ENCODE measurements around the gene ADGRG3. TPM values are rescaled to one million over a fixed set of nuclear protein-coding genes. Genes with fewer than 3 reads are reported as not detected.
A peak's percentile ranks its signal among the peaks of the same experiment; 100 is the strongest.

ADGRG3 gene
- polyA plus RNA-seq, 4 donors: 0.45 to 8.6 (median 1.1) TPM

DNA sequence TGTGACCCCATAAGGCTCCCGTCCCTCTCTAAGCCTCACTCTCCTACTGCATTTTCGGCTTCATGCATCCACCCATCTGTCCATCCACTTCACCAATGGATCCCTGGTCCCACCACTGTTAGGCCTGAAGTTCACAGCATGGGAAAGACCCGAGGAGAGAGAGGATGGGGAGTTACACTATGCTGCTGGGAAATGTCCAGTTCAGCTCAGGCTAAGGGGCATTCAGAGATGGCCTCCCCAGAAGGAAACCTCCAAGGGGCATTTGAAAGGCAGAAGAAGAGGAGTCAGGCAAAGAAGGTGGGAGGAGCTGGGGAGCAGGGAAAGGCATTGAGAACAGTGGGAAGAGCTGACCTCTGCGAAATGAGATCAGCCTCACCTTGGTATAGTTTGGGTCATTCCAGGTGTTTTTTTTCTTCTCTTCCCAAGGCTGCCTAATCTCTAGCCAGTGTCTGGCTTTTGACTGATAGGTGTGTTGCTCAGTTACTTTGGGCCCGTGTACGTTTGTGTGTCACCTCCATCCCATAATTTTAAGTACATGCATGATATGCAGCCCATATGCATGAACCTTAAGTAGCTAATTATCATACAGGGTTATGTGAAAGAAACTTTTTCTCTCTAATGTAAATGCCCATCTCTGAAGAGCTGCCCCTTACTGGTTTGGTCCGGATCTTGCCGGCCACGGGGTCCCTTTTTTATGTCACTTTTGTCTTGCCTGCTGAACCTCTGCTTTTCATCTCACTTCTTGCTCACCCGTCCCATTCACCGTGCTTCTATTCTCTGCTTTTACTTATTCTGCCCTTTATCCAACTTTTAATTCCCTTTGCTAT is 14.9 kb downstream of the ADGRG3 start:
- Histone ChIP-seq H3K36me3 (ENCODE audit: control insufficient read depth in 3 of 3, insufficient read depth in 2 of 3, low read depth in 1 of 3, low read length in 3 of 3) (no peaks in the 10 kb centered on the region), H3K9me3 (ENCODE audit: control insufficient read depth in 2 of 2, insufficient read depth in 1 of 2, low read depth in 1 of 2, low read length in 1 of 2) (no peaks in the 10 kb centered on the region), H3K27ac (ENCODE audit: low read depth in 1 of 3, low read length in 2 of 3) (no peak overlapping the region), H3K27me3 (ENCODE audit: control insufficient read depth in 3 of 3, insufficient read depth in 3 of 3, low read length in 3 of 3) (no peaks in the 10 kb centered on the region), H3K4me3 (ENCODE audit: low read depth in 1 of 3, low read length in 3 of 3) (no peak overlapping the region), H3K4me1 (ENCODE audit: control insufficient read depth in 3 of 3, insufficient read depth in 2 of 3, low read depth in 1 of 3, low read length in 2 of 3) (no peaks in the 10 kb centered on the region)
- no peak for FAIRE-seq
- WGBS, 3 donors: 84 to 90% (median 87%) methylated on average over 11 of the region's 11 CpGs
- DNase-seq: no peak

GRCh38 chr16:57683636-57684545 is 15.8 kb downstream of the ADGRG3 start:
- 82 to 85% (median 83%) methylated on average over 18 of the region's 18 CpGs for WGBS, 3 donors
- H3K9me3 ChIP-seq (ENCODE audit: control insufficient read depth in 2 of 2, insufficient read depth in 1 of 2, low read depth in 1 of 2, low read length in 1 of 2): no peaks in the 10 kb centered on the region
- FAIRE-seq (no peak), DNase-seq (no peak)
- H3K4me3 ChIP-seq (ENCODE audit: low read depth in 1 of 3, low read length in 3 of 3): no peak overlapping the region
- H3K27ac ChIP-seq (ENCODE audit: low read depth in 1 of 3, low read length in 2 of 3): no peak overlapping the region
- H3K27me3 ChIP-seq (ENCODE audit: control insufficient read depth in 3 of 3, insufficient read depth in 3 of 3, low read length in 3 of 3): no peaks in the 10 kb centered on the region
- H3K4me1 ChIP-seq (ENCODE audit: control insufficient read depth in 3 of 3, insufficient read depth in 2 of 3, low read depth in 1 of 3, low read length in 2 of 3): no peaks in the 10 kb centered on the region
- no peaks in the 10 kb centered on the region for H3K36me3 ChIP-seq (ENCODE audit: control insufficient read depth in 3 of 3, insufficient read depth in 2 of 3, low read depth in 1 of 3, low read length in 3 of 3)

DNA sequence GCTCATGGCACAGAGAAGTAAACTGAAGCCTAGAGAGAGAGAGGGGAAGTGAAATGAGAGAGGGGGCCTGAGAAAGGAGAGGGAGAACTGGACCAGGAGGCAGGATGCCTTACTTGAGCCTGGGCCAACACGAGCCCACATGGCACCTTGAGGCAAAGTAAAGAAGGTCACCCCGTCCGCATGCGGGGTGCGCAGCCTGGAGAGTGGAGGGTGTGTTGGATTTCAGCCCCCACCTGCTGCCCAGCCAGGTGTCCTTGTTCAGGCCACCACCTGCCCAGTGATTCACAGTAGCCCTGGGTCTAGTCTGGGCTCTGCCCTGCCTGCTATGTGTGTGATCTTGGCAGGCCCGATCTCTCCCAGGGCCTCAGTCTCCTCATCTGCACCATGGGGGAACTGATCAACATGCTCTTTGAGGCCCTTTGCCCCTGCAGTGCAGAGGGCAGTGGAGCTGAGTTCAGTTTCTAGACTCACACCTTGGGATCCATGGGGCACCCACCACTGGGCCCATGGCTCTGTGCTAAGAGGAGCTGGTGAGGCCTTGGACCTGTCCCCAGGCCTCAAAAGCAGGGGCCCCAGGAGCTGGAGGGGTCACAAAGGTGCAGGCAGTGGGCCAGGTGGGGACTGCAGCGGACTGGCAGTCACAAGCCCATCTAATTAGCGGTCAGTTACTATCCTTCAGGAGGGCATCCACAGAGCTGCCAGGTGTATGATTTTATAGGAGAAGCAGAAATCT is 16.7 kb downstream of the ADGRG3 start:
- Histone ChIP-seq H3K27me3 (ENCODE audit: control insufficient read depth in 3 of 3, insufficient read depth in 3 of 3, low read length in 3 of 3) (no peaks in the 10 kb centered on the region), H3K4me1 (ENCODE audit: control insufficient read depth in 3 of 3, insufficient read depth in 2 of 3, low read depth in 1 of 3, low read length in 2 of 3) (peaks cover 0 to 4% (median 0%) of the 10 kb centered on the region in 3 donors), H3K36me3 (ENCODE audit: control insufficient read depth in 3 of 3, insufficient read depth in 2 of 3, low read depth in 1 of 3, low read length in 3 of 3) (no peaks in the 10 kb centered on the region), H3K4me3 (ENCODE audit: low read depth in 1 of 3, low read length in 3 of 3) (no peak overlapping the region), H3K27ac (ENCODE audit: low read depth in 1 of 3, low read length in 2 of 3) (no peak overlapping the region), H3K9me3 (ENCODE audit: control insufficient read depth in 2 of 2, insufficient read depth in 1 of 2, low read depth in 1 of 2, low read length in 1 of 2) (no peaks in the 10 kb centered on the region)
- WGBS, 3 donors: 94 to 97% (median 95%) methylated on average over 8 of the region's 8 CpGs
- no peak for FAIRE-seq
- no peak for DNase-seq

DNA sequence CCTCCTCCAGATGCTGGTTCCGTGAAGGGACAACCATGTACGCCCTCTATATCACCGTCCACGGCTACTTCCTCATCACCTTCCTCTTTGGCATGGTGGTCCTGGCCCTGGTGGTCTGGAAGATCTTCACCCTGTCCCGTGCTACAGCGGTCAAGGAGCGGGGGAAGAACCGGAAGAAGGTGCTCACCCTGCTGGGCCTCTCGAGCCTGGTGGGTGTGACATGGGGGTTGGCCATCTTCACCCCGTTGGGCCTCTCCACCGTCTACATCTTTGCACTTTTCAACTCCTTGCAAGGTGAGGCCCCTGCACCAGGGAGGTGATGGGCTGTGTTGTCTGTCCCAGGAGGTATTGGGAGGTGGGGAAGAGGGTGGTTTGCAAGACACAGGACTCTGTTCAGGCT is 17.5 kb downstream of the ADGRG3 start:
- Histone ChIP-seq H3K9me3 (ENCODE audit: control insufficient read depth in 2 of 2, insufficient read depth in 1 of 2, low read depth in 1 of 2, low read length in 1 of 2) (no peaks in the 10 kb centered on the region), H3K4me1 (ENCODE audit: control insufficient read depth in 3 of 3, insufficient read depth in 2 of 3, low read depth in 1 of 3, low read length in 2 of 3) (peaks cover 0 to 7% (median 0%) of the 10 kb centered on the region in 3 donors), H3K4me3 (ENCODE audit: low read depth in 1 of 3, low read length in 3 of 3) (no peak overlapping the region), H3K27ac (ENCODE audit: low read depth in 1 of 3, low read length in 2 of 3) (no peak overlapping the region), H3K36me3 (ENCODE audit: control insufficient read depth in 3 of 3, insufficient read depth in 2 of 3, low read depth in 1 of 3, low read length in 3 of 3) (no peaks in the 10 kb centered on the region), H3K27me3 (ENCODE audit: control insufficient read depth in 3 of 3, insufficient read depth in 3 of 3, low read length in 3 of 3) (no peaks in the 10 kb centered on the region)
- WGBS, 3 donors: 80 to 87% (median 83%) methylated on average over 11 of the region's 11 CpGs
- no peak for DNase-seq
- FAIRE-seq: no peak

GRCh38 chr16:57686577-57686976 is 18.5 kb downstream of the ADGRG3 start:
- WGBS, 3 donors: 76 to 89% (median 82%) methylated on average over 4 of the region's 4 CpGs
- no peak for FAIRE-seq
- Histone ChIP-seq H3K4me3 (ENCODE audit: low read depth in 1 of 3, low read length in 3 of 3) (no peak overlapping the region), H3K36me3 (ENCODE audit: control insufficient read depth in 3 of 3, insufficient read depth in 2 of 3, low read depth in 1 of 3, low read length in 3 of 3) (no peaks in the 10 kb centered on the region), H3K4me1 (ENCODE audit: control insufficient read depth in 3 of 3, insufficient read depth in 2 of 3, low read depth in 1 of 3, low read length in 2 of 3) (peaks cover 0 to 7% (median 0%) of the 10 kb centered on the region in 3 donors), H3K27ac (ENCODE audit: low read depth in 1 of 3, low read length in 2 of 3) (no peak overlapping the region), H3K9me3 (ENCODE audit: control insufficient read depth in 2 of 2, insufficient read depth in 1 of 2, low read depth in 1 of 2, low read length in 1 of 2) (no peaks in the 10 kb centered on the region), H3K27me3 (ENCODE audit: control insufficient read depth in 3 of 3, insufficient read depth in 3 of 3, low read length in 3 of 3) (no peaks in the 10 kb centered on the region)
- no peak for DNase-seq

DNA sequence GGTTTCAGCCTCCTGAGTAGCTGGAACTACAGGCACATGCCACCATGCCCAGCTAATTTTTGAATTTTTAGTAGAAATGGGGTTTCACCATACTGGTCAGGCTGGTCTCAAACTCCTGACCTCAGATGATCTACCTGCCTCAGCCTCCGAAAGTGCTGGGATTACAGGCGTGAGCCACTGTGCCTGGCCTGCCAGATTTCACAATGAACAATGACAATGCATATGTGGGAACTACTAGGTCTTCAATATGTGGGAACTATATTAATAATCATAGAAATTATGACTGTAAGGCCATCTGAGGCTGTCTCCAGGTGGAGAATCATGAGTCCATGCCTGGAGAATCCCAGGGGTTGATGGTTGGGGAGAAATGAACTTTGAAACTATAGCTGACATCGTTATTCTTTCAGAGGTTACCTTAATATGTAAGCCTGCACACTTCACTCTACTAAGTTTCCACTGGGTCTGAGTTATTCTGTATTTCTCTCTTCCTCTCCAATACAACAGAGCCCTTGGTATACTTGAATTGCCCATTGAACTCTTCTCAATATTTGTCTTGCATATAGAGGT is 19.3 kb downstream of the ADGRG3 start:
- no peak for FAIRE-seq
- no peaks in the 10 kb centered on the region for H3K36me3 ChIP-seq (ENCODE audit: control insufficient read depth in 3 of 3, insufficient read depth in 2 of 3, low read depth in 1 of 3, low read length in 3 of 3)
- no peak overlapping the region for H3K4me3 ChIP-seq (ENCODE audit: low read depth in 1 of 3, low read length in 3 of 3)
- DNase-seq: peak in 1 of 2 donors; percentile 48
- WGBS, 3 donors: 66 to 81% (median 71%) methylated on average over 3 of the region's 3 CpGs
- no peaks in the 10 kb centered on the region for H3K27me3 ChIP-seq (ENCODE audit: control insufficient read depth in 3 of 3, insufficient read depth in 3 of 3, low read length in 3 of 3)
- peaks cover 0 to 7% (median 0%) of the 10 kb centered on the region in 3 donors for H3K4me1 ChIP-seq (ENCODE audit: control insufficient read depth in 3 of 3, insufficient read depth in 2 of 3, low read depth in 1 of 3, low read length in 2 of 3)
- H3K9me3 ChIP-seq (ENCODE audit: control insufficient read depth in 2 of 2, insufficient read depth in 1 of 2, low read depth in 1 of 2, low read length in 1 of 2): no peaks in the 10 kb centered on the region
- no peak overlapping the region for H3K27ac ChIP-seq (ENCODE audit: low read depth in 1 of 3, low read length in 2 of 3)

DNA sequence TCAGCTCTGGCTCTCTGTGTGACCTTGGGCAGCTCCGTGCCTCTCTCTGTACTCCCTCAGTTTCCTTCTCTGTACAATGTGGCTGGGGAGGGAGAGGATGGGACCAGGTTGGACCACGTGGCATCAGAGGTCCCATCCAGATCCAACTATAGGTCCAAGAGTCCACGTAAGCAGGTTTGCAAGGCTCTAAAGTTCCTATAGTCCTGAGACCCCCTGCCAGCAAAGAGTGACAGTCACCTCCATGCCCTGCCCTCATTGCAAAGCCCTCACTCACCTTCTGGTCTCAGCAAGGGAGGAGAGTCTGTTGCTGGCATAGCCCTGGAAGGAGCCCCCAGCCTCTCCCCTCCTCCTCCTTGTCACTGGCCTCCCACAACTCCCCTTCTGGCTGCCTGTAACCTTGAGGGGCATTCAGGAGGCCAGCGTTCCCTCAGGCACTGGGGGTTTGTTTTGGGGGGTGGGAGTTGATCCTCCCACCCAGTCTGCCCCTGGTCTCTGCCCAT is 20.4 kb downstream of the ADGRG3 start:
- Histone ChIP-seq H3K9me3 (ENCODE audit: control insufficient read depth in 2 of 2, insufficient read depth in 1 of 2, low read depth in 1 of 2, low read length in 1 of 2) (no peaks in the 10 kb centered on the region), H3K36me3 (ENCODE audit: control insufficient read depth in 3 of 3, insufficient read depth in 2 of 3, low read depth in 1 of 3, low read length in 3 of 3) (no peaks in the 10 kb centered on the region), H3K4me1 (ENCODE audit: control insufficient read depth in 3 of 3, insufficient read depth in 2 of 3, low read depth in 1 of 3, low read length in 2 of 3) (peaks cover 0 to 7% (median 0%) of the 10 kb centered on the region in 3 donors), H3K27me3 (ENCODE audit: control insufficient read depth in 3 of 3, insufficient read depth in 3 of 3, low read length in 3 of 3) (no peaks in the 10 kb centered on the region), H3K27ac (ENCODE audit: low read depth in 1 of 3, low read length in 2 of 3) (no peak overlapping the region), H3K4me3 (ENCODE audit: low read depth in 1 of 3, low read length in 3 of 3) (no peak overlapping the region)
- DNase-seq: no peak
- WGBS, 3 donors: 70 to 81% (median 76%) methylated on average over 4 of the region's 4 CpGs
- FAIRE-seq: no peak

Measured in small intestine (tissue), 7 donors.